Panc1 (cell line): ENCODE data around the gene GBF1.

ENCODE experiments used
- CTCF ChIP-seq: fragments of 450-650 bp; IDR thresholded peaks from 2 replicates; pipeline ENCODE4 v1.5.1; 2017; ENCODE audit warnings: mild to moderate bottlenecking
- POLR2AphosphoS5 ChIP-seq: IDR thresholded peaks from 2 replicates; pipeline ENCODE4 v1.6.1; 2012; ENCODE audit warnings: mild to moderate bottlenecking, low read depth, low read length, moderate library complexity
- TCF7L2 ChIP-seq: IDR thresholded peaks from 2 replicates; pipeline ENCODE4 v1.6.1; 2011; ENCODE audit warnings: mild to moderate bottlenecking, low read depth, low read length, inconsistent platforms

GRCh38 chr10:102309916-102310315, 64.6 kb downstream of the GBF1 start:
- TF ChIP-seq CTCF, result no peak
- no peak for TF ChIP-seq POLR2AphosphoS5
- TF ChIP-seq TCF7L2, result no peak
